C4-2B (cell line): ENCODE data around the gene INSIG2.
A peak's percentile ranks its signal among the peaks of the same experiment; 100 is the strongest.

Experiments
- H3K27ac ChIP-seq: fragments of 450-650 bp; 2 replicates; pipeline ENCODE4 v1.5.1; 2017
- ZFX ChIP-seq: fragments of 450-650 bp; IDR thresholded peaks from 2 replicates; pipeline ENCODE4 v1.6.1; 2017
- TF ChIP-seq, protein P1 (sequence below): fragments of 450-650 bp; conservative IDR thresholded peaks from 2 replicates; pipeline ENCODE4 v1.5.1; 2017; ENCODE audit warnings: mild to moderate bottlenecking

Gene INSIG2

DNA sequence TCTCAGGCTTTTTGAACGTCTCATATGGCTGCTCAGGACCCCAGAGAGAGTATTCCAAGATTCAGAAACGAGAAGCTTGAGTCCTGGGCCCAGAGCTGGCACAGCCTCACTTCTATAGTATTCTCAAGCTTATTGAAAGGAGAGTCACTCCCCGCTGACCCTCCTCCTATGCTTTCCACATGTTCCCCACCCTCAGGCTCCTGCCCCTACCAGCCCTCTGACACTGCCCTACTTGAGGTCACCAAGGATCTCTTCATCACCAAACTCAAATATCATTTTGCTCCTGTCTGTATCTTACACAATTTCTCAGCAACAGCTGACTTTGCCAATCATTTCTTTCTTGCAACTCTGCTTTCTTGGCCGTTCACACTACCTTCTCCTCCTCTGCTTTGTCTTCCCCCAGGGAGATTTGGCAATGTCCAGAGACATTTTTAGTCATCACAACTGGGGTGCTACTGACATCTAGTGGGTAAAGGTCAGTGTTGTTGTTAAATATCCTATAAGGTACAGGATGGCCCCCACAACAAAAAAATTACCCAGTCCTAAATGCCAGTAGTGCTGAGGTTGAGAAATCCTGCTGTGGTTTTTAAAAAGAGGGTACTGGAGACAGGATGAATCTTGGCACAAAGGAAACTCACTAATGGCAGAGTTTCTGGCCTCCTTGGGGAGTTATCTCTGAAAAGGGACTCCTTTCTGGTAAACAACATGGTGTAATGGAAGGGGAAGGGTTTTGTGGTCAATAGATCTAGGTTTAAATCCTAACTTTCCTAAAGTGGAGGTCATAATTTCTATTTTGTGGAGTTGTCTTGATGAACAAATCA lies 26.9 kb upstream of the INSIG2 start:
- TF ChIP-seq ZFX, result no peak
- TF ChIP-seq, protein P1, sequence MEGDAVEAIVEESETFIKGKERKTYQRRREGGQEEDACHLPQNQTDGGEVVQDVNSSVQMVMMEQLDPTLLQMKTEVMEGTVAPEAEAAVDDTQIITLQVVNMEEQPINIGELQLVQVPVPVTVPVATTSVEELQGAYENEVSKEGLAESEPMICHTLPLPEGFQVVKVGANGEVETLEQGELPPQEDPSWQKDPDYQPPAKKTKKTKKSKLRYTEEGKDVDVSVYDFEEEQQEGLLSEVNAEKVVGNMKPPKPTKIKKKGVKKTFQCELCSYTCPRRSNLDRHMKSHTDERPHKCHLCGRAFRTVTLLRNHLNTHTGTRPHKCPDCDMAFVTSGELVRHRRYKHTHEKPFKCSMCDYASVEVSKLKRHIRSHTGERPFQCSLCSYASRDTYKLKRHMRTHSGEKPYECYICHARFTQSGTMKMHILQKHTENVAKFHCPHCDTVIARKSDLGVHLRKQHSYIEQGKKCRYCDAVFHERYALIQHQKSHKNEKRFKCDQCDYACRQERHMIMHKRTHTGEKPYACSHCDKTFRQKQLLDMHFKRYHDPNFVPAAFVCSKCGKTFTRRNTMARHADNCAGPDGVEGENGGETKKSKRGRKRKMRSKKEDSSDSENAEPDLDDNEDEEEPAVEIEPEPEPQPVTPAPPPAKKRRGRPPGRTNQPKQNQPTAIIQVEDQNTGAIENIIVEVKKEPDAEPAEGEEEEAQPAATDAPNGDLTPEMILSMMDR, result peak; percentile 36
- H3K27ac ChIP-seq, result no peak overlapping the region

GRCh38 chr2:118062048-118062447 lies 26.2 kb upstream of the INSIG2 start:
- no peak overlapping the region for H3K27ac ChIP-seq

GRCh38 chr2:118062669-118063068 lies 25.6 kb upstream of the INSIG2 start:
- TF ChIP-seq ZFX, result no peak
- TF ChIP-seq, protein P1, result no peak
- H3K27ac ChIP-seq, result no peak overlapping the region

More at GRCh38 chr2:118062048-118062447, 26.2 kb upstream of the INSIG2 start:
- TF ChIP-seq ZFX, result no peak
- TF ChIP-seq, protein P1, result no peak

DNA sequence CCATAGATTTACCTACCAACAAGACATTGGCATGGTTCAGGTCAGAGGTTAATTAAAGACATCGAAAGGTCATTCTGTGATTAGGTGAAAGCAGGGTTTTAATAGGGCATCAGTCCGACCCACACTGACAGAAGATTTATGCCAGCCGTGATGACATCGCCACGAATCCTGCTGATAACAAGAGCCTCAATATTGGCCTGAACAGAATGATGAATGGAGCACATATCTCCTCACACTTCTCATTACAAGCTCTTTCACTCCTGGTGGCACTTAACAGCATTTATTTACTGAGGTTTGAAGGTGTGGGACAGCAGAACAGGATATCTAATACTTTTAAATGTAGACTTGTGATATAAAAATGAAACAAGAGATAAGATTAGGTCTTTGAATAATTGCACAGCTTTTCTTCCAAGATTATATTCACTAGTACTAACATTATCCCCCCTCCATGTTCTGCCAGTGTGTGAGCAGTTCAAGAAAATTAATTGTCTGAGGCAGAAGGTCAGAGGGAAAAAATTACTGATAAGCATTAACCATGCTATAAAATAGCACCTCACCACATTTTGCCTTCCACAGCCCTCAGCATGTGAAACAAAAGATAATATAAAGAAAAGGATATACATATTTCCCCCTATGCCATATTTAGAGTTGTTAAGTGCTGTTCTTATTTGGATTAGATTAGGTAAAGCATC lies 23.1 kb upstream of the INSIG2 start:
- TF ChIP-seq, protein P1, result no peak
- no peak for TF ChIP-seq ZFX
- no peak overlapping the region for H3K27ac ChIP-seq

GRCh38 chr2:118065921-118066511 lies 22.3 kb upstream of the INSIG2 start:
- no peak for TF ChIP-seq ZFX
- TF ChIP-seq, protein P1, result no peak
- H3K27ac ChIP-seq, result no peak overlapping the region

- no peak overlapping the region for H3K27ac ChIP-seq
- TF ChIP-seq, protein P1, result no peak
Observed at GRCh38 chr2:118077636-118078247, 10.5 kb upstream of the INSIG2 start.
